Measurements from ENCODE around the gene ARL3. TPM values are rescaled to one million over a fixed set of nuclear protein-coding genes. Genes with fewer than 3 reads are reported as not detected.

ARL3 gene
- total RNA-seq, 2 donors from 2014 or later, result 5.7 to 6.8 TPM

- no peaks in the 10 kb centered on the region for H3K9me3 Mint-ChIP-seq
- H3K27ac Mint-ChIP-seq, result peak overlapping the region in 1 of 2 donors; percentile 50
- ATAC-seq (no peak), DNase-seq (ENCODE audit: low spot score in 2 of 2) (no peak)
- no peaks in the 10 kb centered on the region for H3K36me3 Mint-ChIP-seq
Observed at GRCh38 chr10:102628451-102628911, 85.7 kb downstream of the ARL3 start.

- Mint-ChIP-seq H3K27ac (peak overlapping the region in 1 of 2 donors; percentile 85), H3K9me3 (no peaks in the 10 kb centered on the region), H3K36me3 (no peaks in the 10 kb centered on the region)
- ATAC-seq (no peak), DNase-seq (ENCODE audit: low spot score in 2 of 2) (no peak)
Observed at GRCh38 chr10:102627736-102628293, 86.4 kb downstream of the ARL3 start.

- ATAC-seq, result no peak
- peak overlapping the region in 1 of 2 donors; percentile 85 for H3K27ac Mint-ChIP-seq
- H3K36me3 Mint-ChIP-seq, result no peaks in the 10 kb centered on the region
- no peaks in the 10 kb centered on the region for H3K9me3 Mint-ChIP-seq
- DNase-seq (ENCODE audit: low spot score in 2 of 2), result no peak
Observed at GRCh38 chr10:102627291-102627735, 86.9 kb downstream of the ARL3 start.

GRCh38 chr10:102626026-102626685 lies 88.0 kb downstream of the ARL3 start:
- DNase-seq (ENCODE audit: low spot score in 2 of 2) (no peak), ATAC-seq (no peak)
- no peaks in the 10 kb centered on the region for H3K36me3 Mint-ChIP-seq
- peak overlapping the region in 1 of 2 donors; percentile 33 for H3K27ac Mint-ChIP-seq
- no peaks in the 10 kb centered on the region for H3K9me3 Mint-ChIP-seq

GRCh38 chr10:102624751-102625645 lies 89.2 kb downstream of the ARL3 start:
- Mint-ChIP-seq H3K36me3 (no peaks in the 10 kb centered on the region), H3K27ac (no peak overlapping the region), H3K9me3 (no peaks in the 10 kb centered on the region)
- no peak for DNase-seq (ENCODE audit: low spot score in 2 of 2)
- no peak for ATAC-seq

- DNase-seq (ENCODE audit: low spot score in 2 of 2) (no peak), ATAC-seq (no peak)
- no peak overlapping the region for H3K27ac Mint-ChIP-seq
- no peaks in the 10 kb centered on the region for H3K36me3 Mint-ChIP-seq
- H3K9me3 Mint-ChIP-seq, result no peaks in the 10 kb centered on the region
Observed at GRCh38 chr10:102624094-102624493, 90.1 kb downstream of the ARL3 start.

Other genes with a start within 250 kb of the ARL3 start
- gene ACTR1A, start 211.7 kb downstream of the ARL3 start, total RNA-seq, result 10 to 100 TPM; 48.9 to 97.4 TPM
- gene SUFU, start 210.4 kb downstream of the ARL3 start, total RNA-seq, result 1 to 10 TPM; 9.1 to 9.9 TPM
- 10 to 100 TPM; 22.9 to 47.3 TPM for gene TRIM8, start 69.9 kb downstream of the ARL3 start, total RNA-seq
- gene SFXN2, start 239 bp upstream of the ARL3 start, total RNA-seq, result 10 to 100 TPM in 1 of 2 donors, 1 to 10 TPM in 1; 8.3 to 16.5 TPM
- 10 to 100 TPM; 15.7 to 16.7 TPM for gene WBP1L, start 29.6 kb upstream of the ARL3 start, total RNA-seq
- not detected for gene CYP17A1, start 123.0 kb upstream of the ARL3 start, total RNA-seq
- 1 to 10 TPM; 8.8 to 9.7 TPM for gene BORCS7, start 139.9 kb upstream of the ARL3 start, total RNA-seq
- not detected for gene AS3MT, start 155.1 kb upstream of the ARL3 start, total RNA-seq
- gene CNNM2, start 203.9 kb upstream of the ARL3 start, total RNA-seq, result 10 to 100 TPM in 1 of 2 donors, 1 to 10 TPM in 1; 5.5 to 12.0 TPM

Measured in activated naive CD4-positive, alpha-beta T cell treated with anti-CD3 and anti-CD28 coated beads, Interleukin-2, amount 50 U/mL, for 72 hours (primary cell).